GM21526 (cell line): ENCODE data around the gene HIRA.
"Not testable (repeated sequence)": the region's sequence is repeated elsewhere in the genome, so short reads cannot be mapped to it uniquely, and the experiment has no call there.

Experiments
- ATAC-seq: cut with Tn5 transposase; IDR thresholded peaks from one replicate; pipeline ENCODE4 v1.9.1; 2021; ENCODE audit warnings: moderate library complexity; ENCODE audit not compliant: unreplicated experiment, low FRiP score

The HIRA gene

DNA sequence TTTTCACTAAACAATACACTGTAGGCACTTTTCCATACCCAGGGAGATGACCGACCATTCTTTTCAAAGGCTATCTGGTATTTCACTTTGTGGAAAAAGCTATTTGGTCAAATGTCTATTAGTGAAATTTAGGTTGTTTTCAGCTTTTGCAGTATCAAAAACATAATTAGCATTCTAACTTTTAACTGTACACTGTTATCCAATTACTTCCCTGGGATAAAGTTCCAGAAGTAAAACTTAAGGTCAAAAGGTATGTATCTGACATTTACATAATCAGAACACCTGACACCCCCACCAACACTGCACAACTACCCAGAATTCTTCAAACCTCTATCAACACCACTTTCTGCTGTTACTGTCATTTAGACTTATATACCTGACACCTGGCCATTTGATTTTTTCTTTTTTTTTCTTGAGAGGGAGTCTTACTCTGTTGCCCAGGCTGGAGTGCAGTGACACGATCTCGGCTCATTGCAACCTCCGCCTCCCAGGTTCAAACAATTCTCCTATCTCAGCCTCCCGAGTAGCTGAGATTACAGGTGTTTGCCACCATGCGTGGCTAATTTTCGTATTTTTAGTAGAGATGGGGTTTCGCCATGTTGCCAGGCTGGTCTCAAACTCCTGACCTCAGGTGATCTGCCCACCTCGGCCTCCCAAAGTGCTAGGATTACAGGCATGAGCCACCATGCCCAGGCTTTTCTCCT, 13.9 kb upstream of the HIRA start:
- not testable (repeated sequence) for ATAC-seq

DNA sequence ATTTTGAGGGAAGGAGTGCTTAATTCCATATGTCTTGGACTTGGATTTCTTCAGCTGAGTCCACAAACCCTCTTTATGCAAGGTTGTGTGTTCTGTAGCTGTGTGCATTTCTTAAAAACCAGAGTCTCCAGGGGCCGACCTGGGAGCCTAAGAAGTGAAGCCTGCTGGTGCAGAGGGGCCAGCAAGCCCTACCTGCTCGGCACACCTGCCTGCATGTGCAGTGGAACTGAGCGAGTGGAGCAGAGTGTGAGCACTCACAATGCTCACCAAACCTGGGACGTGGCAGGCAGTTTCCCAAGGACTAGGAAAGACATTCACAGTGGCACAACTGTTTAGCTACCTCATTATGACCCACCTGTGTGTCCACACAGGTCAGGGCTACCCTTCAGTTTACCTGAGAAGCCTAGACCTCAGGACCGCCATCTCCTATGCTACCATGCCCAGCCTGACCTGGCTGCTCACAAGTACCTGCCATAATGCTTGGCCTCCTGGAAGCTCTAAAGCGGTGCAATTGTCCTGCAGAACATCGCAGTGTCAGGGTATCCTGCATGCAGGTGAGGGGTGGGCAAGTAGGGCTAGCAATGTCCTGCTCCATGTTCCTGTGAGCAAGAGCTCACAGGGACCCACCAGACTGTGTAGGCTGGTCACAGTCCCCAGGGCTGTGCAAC, 12.1 kb upstream of the HIRA start:
- no peak for ATAC-seq

DNA sequence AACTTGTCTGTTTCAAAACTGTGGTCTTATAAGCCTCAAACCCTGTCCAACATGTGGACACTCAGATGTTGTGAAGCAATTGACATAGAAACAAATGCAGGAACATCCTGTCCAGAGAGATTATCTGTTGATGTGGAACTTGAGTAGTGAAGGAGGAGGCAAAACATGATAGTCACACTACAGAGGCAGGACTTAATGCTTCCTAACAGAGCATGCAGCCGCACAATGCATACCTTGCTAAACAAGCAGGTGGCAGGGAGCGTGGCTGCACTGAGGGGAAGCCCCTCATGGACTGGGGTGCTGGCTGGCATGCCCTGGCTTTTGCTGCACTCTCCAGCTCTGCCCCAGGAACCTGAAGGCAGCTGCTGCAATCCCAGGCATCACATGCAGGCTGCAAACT, 10.6 kb upstream of the HIRA start:
- ATAC-seq: no peak

DNA sequence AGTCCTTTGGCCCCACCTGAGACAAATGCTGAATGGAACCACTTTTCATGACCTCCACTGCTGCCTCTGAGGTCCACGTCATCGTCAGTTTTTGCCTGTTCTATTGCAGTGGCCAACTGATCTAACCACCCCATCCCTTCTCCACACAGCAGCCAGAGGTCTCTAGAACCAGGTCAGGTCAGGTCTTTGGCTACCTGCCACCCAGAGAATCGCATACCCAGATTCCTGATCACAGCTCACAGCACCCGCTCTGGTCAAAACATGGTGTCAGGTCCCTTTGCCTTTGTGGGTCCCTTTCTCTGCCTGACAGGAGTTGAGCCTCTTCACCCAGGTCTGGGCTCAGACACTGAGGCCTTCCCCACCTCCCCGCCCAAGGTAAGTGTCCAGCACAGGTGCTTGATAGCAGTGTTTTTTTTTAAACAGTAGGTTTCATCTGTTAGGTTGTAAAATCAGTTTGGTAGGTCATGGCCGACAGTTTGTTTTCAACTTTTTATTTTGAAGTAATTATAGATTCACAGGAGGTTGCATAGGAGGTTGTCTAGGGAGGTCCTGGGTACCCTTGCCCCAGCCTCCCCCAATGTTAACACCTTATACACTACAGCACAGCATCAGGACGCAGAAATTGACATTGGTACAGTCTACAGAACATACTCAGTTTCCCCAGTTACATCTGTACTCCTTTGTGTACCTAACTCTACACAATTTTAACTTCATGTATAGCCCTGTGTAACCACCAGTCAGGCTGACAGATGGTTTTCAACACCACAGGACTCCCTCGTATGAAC, 9.1 kb upstream of the HIRA start:
- ATAC-seq: no peak

DNA sequence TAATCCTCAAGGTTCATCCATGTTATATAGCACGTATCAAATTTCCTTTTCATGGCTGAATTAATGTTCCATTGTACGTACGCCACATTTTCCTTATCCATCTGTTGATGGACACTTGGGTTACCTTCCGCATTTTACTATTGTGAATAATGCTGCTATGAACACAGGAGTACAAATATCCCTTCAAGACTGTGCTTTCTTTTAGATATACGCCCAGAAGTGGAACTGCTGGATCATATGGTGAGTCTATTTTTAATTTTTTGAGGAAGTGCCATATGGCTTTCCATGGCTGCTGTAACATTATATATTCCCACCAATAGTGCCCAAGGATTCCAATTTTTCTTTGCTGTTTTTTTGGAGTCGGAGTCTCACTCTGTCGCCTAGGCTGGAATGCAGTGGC, 6.8 kb upstream of the HIRA start:
- no peak for ATAC-seq

DNA sequence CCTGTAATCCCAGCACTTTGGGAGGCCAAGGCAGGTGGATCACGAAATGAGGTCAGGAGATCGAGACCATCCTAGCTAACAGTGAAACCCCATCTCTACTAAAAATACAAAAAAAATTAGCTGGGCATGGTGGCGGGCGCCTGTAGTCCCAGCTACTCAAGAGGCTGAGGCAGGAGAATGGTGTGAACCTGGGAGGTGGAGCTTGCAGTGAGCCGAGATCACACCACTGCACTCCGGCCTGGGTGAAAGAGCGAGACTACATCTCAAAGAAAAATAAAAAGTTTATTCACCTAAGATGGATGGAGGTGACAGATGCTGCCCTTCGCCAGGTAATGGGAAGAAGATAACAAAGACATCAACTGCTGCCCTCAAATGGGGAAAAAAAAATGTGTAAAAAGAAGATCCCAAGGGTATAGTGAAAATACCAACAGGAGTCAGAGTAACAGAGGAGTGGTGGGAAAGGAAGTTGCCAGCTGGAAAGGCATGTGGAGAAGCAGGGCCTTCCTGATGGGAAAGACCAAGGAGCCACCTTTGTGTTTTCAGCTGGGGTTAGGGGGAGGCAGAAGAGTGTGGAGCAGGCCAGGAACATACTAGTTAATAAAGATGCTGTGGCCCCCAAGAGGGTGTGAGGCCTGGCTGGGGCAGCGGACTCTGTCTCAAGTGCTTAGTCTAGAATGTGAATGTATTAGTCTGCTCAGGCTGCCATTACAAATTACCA, 5.1 kb upstream of the HIRA start:
- not testable (repeated sequence) for ATAC-seq

DNA sequence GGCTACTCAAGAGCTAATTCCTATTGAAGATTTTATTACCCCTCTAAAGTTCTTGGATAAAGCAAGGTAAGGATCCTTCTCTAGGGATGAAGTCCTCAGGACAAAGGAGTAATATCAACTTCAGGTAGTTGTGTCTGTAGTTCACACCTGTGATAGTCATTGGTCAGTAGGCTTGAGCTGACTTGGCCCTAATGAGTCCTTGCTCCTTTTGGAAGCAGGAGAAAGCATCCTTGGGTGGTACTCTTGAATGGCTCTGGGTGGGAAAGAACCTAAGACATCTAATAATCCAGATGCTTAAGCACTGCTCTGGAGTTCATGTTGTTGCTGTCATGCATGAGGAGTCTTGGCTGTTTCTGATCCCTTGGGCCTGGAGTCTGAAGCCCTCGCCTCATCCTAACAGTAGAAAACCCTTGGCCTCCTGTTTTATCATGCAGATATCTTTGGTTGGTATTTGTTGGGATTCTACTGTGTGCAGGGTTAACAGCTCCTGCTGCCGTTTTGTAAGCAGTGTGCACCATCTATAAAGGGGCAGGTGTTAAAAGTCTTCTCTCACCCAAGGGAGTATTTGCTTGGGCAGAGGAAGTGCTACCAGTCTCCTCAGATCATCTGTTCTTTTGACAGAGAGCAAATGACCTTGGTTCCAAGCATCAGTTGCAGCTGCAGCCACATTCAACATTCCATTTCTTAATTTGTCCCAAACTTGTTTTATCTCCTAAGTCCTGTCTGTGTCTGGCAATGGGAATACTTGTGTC, 3.5 kb upstream of the HIRA start:
- ATAC-seq: no peak

DNA sequence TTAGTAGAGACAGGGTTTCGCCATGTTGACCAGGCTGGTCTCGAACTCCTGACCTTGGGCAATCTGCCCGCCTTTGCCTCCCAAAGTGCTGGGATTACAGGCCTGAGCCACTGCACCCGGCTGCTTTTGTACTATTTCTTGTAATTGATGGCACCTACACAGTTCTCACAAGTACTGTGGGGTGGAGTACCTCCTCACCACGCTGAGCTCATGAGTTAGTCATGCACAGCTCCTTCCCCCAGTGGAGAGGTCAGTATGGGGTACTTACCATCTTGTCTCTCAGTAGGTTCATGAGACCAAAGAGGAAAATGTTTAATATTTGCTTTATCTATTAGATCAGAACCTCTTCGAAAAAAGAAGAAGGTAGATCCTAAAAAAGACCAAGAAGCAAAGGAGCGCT, 2.9 kb upstream of the HIRA start:
- no peak for ATAC-seq

DNA sequence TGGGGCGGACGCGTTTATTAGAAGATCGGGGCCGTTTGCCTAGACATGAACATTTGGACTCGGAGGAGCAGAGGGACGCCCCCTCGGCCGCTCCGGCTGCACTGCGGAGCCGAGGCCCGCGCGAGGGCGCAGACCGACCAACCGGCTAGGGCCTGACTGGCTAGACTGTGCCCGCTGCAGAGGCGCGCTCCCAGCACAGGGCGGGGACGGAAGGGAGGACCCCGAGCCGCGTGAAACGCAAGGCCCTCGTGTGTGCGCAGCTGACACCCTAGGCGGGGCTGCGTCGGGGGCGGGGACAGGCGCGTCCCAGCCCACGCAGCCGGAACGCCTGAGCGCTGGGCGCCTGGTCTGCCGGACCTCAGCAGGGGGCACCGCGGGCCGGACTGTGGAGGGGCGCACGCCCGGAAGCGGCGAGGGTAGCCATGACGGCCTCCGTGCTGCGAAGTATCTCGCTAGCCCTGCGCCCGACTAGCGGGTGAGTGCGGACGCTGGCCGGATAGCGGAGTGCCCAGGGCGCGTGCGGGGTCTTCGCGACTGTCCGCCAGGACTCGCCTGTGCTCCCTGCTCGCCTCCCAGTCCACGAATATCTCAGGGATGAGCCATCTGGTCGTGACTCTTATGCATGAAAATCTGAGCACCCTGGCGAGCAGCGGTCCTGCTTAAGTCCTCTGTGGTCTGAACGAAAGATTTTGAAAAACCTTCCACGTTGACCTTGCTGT, 759 bp upstream of the HIRA start, which contains the start of gene MRPL40:
Gene MRPL40 (plus strand): TSS at position 413 of the 719 bp plus-strand sequence. CDS start 10 bp downstream, at position 423.
- ATAC-seq: peak; percentile 67

DNA sequence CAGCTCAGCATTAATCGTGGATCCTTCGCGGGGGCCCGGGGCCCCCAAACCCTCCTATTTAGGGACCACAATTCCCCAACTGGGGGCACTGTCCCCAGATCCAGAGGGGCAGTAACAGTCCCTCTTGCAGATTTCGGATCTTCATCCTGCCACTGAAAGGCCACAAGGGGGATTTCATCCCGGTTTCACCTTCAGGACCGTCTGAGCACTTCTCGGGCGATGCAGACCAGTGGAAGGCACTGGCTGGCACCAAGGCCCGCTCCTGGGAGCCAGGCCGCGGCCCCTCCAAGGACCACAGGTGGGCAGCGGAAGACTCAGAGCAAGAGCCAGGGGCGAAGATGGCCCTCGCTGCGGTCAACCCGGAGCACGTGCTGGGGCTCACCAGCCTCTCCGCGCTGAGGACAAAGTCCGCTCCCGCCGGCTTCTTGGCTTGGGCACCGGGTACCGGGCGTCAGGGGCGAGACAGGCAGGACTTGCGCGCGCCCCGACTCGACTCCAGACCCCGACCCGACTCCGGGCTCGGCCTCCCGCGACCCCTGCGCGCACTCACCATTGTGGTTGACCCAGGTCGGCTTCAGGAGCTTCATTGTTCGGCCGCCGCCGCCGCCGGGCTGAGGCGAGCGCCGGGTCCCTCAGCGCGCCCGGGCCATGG, 517 bp downstream of the HIRA start:
- peak; percentile 2 for ATAC-seq

DNA sequence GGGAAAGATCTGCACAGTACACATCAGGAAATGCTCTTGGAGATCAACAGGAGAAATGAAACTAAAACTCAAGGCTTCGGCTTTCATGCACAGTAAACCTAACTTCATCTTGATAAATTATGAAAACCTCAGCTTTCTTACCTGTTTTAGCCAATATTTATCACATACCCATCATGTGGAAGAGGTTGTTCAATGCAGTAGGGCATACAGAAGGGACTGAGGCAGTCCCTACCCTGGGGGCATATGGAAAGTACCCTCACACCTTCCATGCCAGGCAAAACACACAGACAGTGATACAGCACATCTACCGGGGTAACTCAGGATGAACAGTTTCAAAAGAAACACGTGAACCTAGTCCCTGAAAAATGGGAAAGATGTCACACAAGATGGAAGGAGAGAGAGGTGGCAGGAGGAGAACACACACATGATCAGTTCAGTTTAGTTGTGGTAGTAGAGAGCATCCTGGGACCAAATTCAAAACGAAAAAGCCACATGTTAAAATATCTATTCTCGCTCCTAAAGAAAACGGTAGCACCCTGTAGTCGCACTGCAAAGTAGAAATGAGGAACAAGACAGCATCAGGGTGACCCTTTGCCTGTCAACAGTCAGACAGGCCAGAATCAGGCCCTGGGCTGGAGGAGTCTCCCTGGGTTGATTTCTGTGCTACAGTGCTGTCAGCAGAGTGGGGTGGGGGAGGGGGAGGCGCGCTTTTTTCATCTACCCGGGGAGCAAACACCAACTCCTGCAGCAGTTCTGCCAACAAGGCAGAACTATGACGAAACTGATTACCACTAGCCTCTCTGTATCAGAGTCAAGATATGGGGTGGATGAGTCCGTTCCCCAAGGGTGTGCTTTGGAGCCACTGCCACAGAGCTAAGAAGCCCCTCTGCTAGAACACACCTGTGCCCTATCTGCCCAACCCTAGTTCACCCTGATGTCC, 1.3 kb downstream of the HIRA start:
- no peak for ATAC-seq

DNA sequence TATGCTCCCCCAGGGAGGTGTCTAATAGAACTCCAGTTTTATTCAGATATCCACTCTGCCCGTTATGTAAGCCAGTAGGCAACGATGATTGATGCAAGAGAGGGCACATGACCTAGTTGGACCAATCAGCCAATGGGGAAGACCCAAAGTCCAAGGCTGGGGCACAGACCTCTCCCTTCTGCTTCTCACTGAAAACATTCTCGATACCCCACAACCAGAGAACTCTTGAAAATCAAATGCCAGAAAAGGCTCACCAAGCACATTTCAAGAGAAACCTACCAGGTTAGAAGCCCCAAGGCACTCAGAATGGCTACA, 7.4 kb downstream of the HIRA start:
- no peak for ATAC-seq

DNA sequence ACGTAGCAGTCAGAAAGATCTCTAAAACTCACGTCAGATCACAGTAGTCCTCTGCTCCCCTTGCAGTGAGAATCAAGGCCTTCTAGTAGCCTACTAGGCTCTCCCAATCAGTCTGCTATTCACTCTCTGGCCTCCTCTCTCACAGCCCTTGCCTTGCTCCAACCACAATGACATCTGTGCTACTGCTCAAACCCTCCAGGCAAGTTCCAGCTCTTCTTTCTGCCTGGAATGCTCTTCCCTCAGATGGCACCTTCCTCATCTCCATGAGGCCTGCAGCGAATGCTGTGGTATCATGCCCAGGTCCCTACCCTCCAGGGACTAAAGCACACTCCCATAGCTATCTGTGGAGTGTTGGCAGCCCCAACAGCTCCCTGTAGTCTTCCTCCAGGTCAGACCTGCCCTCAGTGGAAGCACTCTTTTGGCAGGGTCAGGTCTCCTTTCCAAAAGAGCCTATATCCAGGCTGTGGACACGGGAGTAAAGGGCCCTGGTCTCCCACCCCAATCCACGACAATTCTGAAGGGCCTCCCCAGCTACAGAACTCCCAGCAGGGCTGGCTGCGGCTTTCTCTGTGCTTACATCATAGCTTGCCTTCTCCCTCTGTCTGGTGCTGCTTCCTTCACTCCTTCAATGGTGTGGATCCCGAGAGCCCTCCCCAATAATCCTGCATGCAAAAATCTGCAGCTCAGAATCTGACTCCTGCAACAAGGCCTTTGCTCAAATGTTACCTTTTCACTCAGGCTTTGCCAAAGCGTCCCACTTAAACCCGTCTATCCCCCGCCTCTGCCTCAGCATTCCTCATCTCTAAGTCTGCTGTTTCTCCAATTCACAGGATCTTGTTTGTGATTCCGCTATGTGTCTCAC, 8.9 kb downstream of the HIRA start:
- no peak for ATAC-seq

DNA sequence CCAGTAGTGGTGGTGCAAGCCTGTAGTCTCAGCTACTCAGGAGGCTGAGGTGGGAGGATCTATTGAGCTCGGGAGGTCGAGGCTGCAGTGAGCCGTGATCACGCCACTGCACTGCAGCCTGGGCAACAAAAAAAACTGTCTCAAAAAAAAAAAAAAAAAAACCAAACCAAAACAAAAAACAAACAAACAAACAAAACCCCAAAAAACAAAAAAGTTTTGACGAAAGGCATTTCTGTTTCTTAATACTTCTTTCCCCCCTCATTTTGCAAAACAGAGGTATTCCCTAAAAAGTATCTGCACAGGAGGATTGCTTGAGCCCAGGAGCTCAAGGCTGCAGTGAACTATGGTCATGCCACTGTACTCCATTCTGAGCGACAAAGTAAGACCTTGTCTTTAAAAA, 11.2 kb downstream of the HIRA start:
- ATAC-seq: no peak

DNA sequence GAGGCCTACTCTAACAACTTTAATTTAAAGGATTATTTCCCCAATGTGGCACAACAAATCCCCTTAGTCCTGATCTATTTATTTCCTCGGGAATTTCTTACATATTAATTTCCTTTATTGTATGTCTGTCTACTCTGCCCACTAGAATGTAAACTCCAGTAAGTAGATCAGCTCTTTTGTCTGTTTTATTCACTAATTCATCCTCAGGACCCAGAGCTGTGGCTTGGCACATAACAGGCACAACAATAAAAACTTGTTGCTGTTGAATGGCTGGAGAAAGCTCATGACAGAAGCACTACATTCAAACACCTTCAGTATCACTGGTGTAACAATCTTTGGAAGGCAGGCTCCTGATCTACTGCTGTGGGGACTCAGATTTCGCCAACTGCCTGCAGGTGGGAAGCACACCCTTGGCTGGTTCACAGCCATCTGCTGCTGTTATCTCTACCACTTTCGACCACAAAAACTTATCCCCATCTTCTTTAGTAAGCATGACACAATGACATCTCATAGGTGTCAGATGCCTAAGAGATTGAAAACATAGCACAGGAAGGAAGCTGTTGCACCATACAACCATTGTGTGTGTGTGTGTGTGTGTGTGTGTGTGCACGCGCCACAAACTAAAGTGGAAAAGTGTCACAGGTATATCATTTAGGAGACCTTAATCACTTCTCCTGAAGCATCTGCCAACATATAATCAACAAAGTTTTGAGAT, 11.9 kb downstream of the HIRA start:
- no peak for ATAC-seq

DNA sequence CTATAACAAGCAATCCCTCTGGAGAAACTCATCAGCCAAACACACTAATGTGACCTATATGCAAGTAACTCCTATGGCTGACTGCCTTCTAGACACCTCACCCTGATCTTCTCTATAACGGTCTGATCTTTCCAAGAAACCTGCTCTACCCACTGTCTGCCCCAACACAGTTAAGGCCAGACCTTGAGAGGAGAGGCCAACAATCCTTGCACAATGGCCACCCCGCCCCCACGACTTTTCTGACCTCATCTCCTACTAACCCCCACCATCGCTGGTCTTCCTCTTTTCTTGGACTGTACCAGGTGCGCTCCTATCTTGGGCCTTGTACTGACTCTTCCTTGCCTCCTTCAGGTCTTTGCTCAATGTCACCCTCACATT, 12.5 kb downstream of the HIRA start:
- no peak for ATAC-seq

DNA sequence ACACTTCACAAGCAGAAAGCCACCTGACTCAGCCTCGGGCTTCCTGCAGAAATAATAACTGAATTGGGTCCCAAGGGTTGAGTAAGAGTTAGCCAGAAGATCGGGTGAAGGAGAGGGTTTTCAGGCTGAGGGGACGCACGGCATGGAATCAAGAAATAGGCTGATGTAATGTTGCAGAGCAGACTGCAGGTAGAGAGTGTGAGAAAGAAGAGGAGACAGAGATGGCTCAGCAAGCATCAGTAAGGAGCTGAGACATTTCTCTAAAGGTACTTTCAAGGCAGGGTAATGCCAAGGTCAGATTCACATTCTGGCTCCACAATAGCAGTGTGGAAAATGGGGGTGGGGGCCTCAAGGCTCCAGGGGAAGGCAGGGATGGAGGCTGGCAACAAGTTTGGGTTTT, 18.6 kb downstream of the HIRA start:
- ATAC-seq: no peak
